GM21381 (cell line): ENCODE measurements around the gene SLC23A2.
"Not testable (repeated sequence)": the region's sequence is repeated elsewhere in the genome, so short reads cannot be mapped to it uniquely, and the experiment has no call there.

Experiments
- ATAC-seq: cut with Tn5 transposase; IDR thresholded peaks from one replicate; pipeline ENCODE4 v1.9.1; 2021; ENCODE audit warnings: mild to moderate bottlenecking, moderate library complexity; ENCODE audit not compliant: unreplicated experiment

SLC23A2 gene

DNA sequence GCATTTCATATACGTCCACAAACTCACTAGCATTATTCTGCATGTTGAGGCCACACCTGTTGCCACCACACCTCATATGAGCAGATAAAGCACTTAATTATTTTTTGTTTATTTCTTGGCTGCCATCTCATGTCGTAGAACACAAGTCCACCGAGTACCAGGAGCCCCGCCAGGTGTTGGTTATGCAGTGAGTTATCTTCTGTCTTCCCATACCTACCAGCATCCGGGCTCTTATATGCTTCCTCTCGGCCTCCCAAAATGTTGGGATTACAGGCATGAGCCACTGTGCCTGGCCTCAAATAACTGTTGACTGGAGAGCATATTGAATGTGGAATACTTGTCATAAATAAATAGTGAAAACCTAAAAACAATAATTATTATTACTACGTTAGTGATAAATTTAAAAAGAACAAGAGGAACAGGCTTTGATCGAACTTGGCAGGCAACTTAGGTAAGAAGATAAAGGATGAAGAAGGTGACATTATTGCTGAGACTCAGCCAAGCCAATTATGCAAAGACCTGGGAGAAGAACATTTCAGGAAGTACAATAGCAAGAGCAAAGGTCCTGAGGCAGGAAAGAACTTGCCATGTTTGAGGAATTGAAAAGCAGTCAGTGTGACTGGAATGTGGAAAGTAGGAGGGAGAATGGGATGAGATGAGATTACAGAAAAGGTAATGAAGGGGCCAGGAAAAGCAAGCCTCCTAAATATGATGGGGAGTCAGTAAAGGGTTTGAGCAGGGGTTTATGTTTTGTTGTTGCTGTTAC, 12.6 kb upstream of the SLC23A2 start:
- ATAC-seq: no peak

DNA sequence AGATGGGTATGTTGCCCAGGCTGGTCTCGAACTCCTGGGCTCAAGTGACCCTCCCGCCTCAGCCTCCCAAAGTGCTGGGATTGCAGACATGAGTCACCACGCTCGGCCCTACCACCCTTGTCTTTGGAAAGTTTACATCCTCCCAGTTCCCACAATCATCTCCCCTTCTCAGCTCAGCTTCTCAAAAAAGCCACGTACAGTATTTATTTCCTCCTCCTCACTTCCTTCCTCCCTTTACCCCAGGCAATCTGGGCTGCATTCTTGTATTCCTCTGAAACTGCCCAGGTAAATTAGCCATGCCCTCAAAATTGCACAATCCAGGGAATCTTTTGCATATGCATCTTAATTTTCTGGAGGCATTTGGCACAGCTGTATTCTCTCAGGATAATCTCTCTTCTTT, 7.4 kb upstream of the SLC23A2 start:
- no peak for ATAC-seq

DNA sequence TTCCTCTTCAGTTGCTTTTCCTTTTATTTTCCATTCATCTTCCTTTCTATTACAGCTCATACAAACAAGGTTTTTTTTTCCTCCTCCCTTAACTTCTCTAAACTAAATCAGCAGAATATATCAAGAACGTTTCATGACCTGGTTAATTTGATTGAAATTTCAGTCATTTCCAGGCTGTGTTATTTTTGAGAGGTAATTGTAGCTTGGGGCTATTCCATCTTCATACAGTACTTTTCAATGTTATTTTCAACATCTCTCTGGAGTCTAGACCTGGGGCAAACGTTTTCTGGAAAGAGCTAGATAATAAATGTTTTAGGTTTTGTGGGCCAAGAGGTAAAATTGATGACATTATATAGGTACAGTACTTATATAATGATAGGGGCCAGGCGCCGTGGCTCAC, 4.0 kb upstream of the SLC23A2 start:
- ATAC-seq: no peak

- ATAC-seq: not testable (repeated sequence)
Measured at GRCh38 chr20:5004825-5005224, 3.5 kb upstream of the SLC23A2 start.

DNA sequence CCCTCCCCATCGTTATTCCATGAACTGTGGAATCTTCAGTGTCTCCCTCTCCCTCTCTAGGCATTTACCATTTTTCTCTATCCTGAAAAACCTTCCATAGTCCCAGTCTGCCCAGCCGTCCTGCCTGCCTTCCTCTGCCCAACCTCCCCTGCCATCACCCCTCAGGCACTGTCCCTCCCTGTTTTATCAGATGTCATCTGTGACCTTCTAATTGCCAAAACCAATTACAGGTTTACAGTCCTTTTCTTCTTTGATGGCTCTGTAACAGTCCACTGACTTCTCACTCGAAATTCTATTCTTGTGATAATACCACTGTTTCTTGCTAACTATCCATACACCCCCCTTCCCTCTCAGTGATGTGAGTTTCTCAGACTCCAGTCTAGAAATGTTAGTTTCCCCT, 2.3 kb upstream of the SLC23A2 start:
- no peak for ATAC-seq

- no peak for ATAC-seq
Measured at GRCh38 chr20:5002077-5002413, 735 bp upstream of the SLC23A2 start.

DNA sequence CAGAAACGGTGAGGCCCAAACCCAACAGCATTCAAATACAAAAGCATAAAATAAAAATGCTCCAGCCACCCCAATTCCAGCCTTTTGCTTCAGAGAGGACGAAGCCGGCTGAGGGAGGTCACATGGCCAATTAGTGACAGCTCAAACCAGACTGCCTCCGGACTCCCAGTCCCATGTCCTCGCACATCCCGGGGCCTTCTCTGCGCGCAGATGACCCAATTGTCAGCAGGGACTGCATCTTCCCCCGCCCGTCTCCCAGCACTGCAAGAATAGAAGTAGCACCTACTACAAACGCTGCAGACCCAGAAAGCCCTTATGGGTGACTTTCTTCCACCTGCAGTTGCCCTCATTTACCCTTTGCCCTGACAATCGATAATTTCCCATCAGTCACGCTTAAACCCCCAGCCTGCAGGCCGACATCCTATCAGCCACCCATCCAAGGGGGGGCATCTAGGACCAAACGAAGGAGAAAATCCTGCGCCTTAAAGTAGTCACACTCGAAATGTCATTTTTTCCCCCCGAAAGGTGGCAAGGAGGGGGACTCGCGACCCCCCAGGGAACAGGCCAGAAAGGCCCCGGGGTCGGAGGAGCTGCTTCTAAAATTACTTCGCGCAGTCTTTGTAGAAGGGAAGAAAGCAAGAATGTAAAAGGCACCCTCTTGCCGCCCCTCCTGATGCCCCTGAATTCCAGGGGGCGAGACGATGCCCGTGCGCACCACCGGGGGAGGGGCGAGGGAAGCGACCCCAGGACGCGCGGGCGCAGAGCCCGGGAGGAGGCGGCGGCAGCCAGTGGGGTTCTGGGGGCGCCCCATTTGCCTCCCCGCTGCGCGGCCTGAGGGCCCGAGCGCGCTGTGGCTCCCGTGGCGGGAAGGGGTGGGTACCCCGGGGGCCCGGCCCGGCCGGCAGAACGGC, 792 bp downstream of the SLC23A2 start:
- peak; percentile 36 for ATAC-seq

- ATAC-seq: no peak
Measured at GRCh38 chr20:4999788-5000187, 1.5 kb downstream of the SLC23A2 start.

DNA sequence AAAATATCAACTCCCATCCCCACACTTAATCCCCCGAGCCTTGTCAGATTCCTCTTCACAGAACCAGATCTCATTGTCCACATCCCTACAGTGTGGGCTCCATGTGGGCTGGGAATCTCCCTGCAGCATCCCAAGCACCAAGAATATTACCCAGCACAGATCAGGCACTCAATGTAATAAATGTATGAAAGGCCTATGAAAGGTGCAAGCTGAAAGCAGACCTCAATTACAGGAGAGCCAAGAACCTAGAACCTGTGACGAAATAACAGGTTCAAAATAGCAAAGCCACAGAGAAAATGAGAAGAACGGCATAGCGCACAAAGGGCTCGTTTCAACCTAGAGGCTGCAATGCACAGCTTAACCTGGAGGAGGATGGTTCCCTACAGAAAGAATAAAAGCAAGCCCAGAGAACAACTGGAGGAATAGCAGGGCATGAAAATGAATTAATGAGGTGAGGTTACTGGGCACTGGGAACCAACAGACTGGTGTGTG, 3.1 kb downstream of the SLC23A2 start:
- ATAC-seq: no peak

DNA sequence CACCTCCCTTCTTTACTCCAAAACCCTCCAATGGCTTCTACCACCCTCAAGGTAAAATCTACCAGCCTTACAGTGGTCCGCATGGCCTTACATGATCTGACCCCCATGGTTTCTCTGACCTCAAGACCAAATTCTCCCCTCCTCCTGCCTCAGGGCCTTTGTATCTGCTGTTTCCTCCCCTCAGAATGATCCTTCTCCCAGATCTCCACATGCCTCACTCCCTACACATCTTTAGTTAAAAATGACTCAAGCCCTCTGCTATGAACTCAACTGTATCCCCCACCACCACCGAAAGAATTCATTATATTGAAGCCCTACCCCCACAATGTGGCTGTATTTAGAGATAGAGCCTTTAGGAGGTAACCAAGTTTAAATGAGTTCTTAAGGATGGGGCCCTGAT, 4.1 kb downstream of the SLC23A2 start:
- ATAC-seq: no peak

DNA sequence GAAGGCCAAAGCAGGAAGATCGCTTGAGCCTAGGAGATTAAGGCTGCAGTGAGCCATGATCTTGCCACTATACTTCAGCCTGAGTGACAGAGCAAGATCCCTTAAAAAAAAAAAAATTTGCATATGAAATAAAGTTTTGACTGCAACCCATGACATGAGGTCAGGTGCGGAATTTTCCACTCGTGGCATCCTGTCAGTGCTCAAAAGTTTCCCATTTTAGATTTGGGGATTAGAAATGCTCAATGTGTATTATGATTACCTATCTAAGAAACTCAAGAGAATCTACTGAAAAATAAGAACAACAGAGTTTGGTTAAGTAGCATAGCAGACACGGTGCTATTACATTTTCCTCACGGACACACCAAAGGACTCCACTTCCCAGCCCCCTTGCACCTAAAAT, 11.7 kb downstream of the SLC23A2 start:
- ATAC-seq: no peak

- ATAC-seq: no peak
Measured at GRCh38 chr20:4987130-4987529, 14.2 kb downstream of the SLC23A2 start.

DNA sequence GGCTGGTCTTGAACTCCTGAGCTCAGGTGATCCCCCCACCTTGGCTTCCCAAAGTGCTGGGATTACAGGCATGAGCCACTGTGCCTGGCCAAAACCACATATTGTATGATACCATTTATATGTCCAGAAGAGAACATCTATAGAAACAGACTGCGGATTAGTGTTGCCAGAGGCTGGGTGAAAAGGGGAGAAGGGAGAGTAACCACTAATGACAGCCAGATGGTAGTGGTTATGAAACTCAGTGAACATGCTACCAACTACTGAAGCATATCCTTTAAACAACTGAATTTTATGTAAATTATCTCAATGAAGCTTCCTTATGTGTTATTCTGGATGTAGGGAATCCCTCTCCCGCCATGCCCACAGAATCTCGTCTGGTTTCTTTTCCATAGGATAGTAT, 15.7 kb downstream of the SLC23A2 start:
- ATAC-seq: no peak

DNA sequence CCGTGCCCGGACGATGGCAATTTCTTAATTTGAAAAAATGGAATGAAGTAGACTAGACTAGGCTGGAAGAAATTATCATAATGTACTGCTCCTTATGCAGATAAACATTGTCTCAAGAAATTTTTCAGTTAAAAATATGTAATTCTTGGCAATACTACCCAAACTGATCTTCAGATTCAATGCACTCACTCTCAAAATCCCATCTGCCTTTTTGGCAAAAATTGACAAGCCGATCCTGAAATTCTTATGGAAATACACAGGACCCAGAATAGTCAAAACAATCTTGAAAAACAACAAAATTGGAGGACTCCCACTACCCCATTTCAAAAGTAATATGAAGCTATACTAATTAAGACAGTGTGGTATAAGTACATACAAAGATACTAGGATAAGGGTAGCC, 19.0 kb downstream of the SLC23A2 start:
- ATAC-seq: no peak

DNA sequence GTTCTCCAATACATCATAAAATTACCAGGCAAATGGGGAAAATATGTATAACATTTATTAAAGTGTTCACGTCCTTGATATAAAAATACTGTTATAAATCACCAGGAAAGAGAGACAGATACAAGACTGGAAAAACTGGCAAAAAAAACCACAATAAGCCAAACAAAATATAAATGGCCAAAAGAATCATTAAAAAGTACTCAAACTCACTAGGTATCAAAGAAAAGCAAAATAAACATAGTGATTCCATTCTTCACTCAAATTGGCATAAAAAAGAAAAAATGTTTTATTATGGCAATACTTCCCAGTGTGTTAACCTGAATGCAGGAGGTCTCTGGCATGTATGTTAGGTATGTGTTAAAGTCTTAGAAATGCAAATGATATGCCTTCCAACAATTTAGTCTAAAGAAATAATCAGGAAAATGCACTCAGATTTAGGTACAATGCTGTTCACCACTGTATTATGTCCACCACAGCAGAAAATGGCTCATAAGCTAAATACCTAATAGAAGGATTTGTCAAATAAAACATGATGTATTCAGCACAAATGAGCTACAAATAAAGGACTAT, 21.4 kb downstream of the SLC23A2 start:
- ATAC-seq: no peak

DNA sequence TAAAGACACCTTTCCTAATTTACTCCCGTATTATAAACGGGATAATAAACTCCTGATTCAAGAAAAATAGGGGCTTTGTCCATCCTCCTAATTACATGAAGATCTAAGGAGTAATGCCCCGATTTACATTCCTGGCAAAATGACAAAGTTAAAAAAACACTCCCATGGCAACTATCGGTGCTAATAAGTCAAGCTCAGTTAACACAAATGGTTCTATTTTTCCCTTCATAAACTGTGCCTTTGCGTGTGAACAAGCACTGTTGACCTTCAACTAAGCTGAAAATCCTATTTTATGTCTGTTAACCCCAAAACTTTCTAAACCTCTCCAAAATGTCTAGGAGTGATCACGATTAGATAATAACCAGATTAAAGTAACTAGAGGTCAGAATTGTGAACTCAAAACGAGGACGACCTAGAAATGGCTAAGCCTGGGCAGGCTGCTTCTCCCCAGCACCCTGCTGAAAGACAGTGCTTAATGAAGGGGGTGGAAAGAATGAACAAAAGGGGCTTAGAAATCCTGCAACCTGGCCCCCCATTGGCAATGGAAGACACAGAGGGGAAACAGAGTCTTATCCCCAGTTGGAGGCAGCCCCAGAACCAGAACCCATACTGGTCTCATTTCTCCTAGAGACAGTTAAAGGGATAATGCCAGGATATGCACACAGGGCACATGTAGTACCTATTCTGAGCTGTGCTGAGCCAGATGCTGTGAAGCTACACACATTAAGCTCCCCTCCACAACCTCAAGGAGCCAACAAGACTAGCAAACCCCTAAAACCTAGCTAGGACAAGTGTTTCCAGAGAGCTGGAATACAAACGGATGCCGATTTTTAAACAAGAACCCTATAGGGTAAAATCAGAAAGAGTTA, 23.0 kb downstream of the SLC23A2 start:
- ATAC-seq: no peak

GRCh38 chr20:4976014-4976413, 25.3 kb downstream of the SLC23A2 start:
- not testable (repeated sequence) for ATAC-seq

DNA sequence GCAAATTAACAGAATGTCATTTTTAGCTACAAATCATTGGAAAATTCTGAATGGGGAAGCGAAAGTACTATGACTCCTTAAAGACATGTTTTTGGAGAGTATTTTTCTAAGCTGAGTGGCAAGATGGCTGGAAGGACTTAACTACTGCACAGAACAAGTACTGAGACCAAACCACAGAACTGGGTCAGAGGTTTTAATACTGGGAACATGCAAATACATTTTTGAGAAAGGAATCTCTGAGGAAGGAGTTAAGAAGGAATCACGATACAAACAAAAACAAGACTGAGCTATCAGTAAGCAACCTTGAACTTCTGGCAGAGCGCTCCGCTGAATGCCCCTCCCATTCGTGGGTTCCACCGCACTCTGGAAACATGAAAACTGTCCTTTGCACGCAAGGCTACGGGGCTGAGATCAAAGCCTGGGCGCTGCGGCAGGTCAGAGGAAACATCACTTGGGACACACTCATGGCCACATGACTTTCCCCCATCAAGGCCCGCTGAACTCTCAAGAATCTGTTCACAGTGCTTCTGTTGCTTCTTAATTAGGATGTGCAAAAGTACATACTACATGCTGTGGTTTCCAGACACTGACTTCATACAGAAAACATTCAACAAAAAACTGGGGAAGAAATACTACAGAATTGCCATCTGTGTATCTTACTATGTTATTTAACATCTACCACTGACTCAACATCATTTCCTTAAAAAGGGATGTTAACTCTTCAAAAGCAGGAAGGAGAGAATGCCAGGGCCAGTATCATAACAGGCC, 27.8 kb downstream of the SLC23A2 start:
- peak; percentile 94 for ATAC-seq

- peak; percentile 7 for ATAC-seq
Measured at GRCh38 chr20:4972506-4973251, 28.6 kb downstream of the SLC23A2 start.
